GM23338 (cell line): ENCODE results near the gene MAD2L1BP. TPM values are rescaled to one million over a fixed set of nuclear protein-coding genes. Genes with fewer than 3 reads are reported as not detected.

ENCODE experiments used
- ATAC-seq: fragments of 200-7000 bp; cut with Tn5 transposase; 3 replicates; pipeline ENCODE4 v1.9.1; 2020
- DNase-seq: peaks from one replicate; pipeline ENCODE4 v3.0.0-alpha.2; 2015; ENCODE audit warnings: low spot score
- H2AFZ ChIP-seq: fragments of 200-600 bp; sonication (generic); 2 replicates; pipeline ENCODE4 v1.8.0; 2016; ENCODE audit warnings: antibody characterized with exemption, mild to moderate bottlenecking, moderate library complexity
- H3F3A ChIP-seq: fragments of 200-600 bp; sonication (generic); replicated peaks from 2 replicates; pipeline ENCODE4 v1.8.0; 2017; ENCODE audit warnings: antibody characterized with exemption, mixed run types, low read depth
- H3K27ac ChIP-seq: fragments of 200-600 bp; sonication (generic); 2 replicates; pipeline ENCODE4 v1.6.1; 2016; ENCODE audit warnings: low read depth
- H3K27me3 ChIP-seq: fragments of 200-600 bp; sonication (generic); 2 replicates; pipeline ENCODE4 v1.8.0; 2016; ENCODE audit warnings: mild to moderate bottlenecking, mixed run types, moderate library complexity; ENCODE audit not compliant: insufficient read depth
- H3K36me3 ChIP-seq: fragments of 200-600 bp; sonication (generic); 2 replicates; pipeline ENCODE4 v1.8.0; 2016; ENCODE audit warnings: mild to moderate bottlenecking; ENCODE audit not compliant: insufficient read depth
- H3K4me1 ChIP-seq: fragments of 200-600 bp; sonication (generic); 2 replicates; pipeline ENCODE4 v1.8.0; 2016; ENCODE audit warnings: mild to moderate bottlenecking, moderate library complexity; ENCODE audit not compliant: insufficient read depth
- H3K4me2 ChIP-seq: fragments of 200-600 bp; sonication (generic); 2 replicates; pipeline ENCODE4 v1.7.1; 2017; ENCODE audit warnings: mixed run types
- H3K4me3 ChIP-seq: fragments of 200-600 bp; sonication (generic); 2 replicates; pipeline ENCODE4 v1.6.1; 2016; ENCODE audit warnings: mixed run types
- H3K79me2 ChIP-seq: fragments of 200-600 bp; sonication (generic); replicated peaks from 2 replicates; pipeline ENCODE4 v1.8.0; 2017; ENCODE audit warnings: mild to moderate bottlenecking; ENCODE audit not compliant: insufficient read depth
- H3K9me2 ChIP-seq: fragments of 200-600 bp; sonication (generic); 2 replicates; pipeline ENCODE4 v1.8.0; 2017; ENCODE audit not compliant: insufficient read depth
- H4K20me1 ChIP-seq: fragments of 200-600 bp; sonication (generic); replicated peaks from 2 replicates; pipeline ENCODE4 v1.8.0; 2017; ENCODE audit warnings: mild to moderate bottlenecking; ENCODE audit not compliant: insufficient read depth
- H3K27ac Mint-ChIP-seq: 2 replicates; pipeline ENCODE4 v1.8.0; 2020; ENCODE audit warnings: inconsistent platforms, mild to moderate bottlenecking, moderate library complexity, mixed read lengths
- H3K27me3 Mint-ChIP-seq: 3 replicates; pipeline ENCODE4 v1.8.0; 2022; ENCODE audit warnings: low read depth, mild to moderate bottlenecking, moderate library complexity, mixed read lengths, inconsistent platforms; ENCODE audit not compliant: insufficient read depth, poor library complexity
- H3K36me3 Mint-ChIP-seq: 3 replicates; pipeline ENCODE4 v1.8.0; 2021; ENCODE audit warnings: low read depth, mild to moderate bottlenecking, inconsistent platforms, moderate library complexity, mixed read lengths
- H3K4me1 Mint-ChIP-seq: 3 replicates; pipeline ENCODE4 v1.8.0; 2020; ENCODE audit warnings: mild to moderate bottlenecking, inconsistent platforms, mixed read lengths
- H3K4me3 Mint-ChIP-seq: 3 replicates; pipeline ENCODE4 v1.8.0; 2021; ENCODE audit warnings: moderate library complexity, mild to moderate bottlenecking, inconsistent platforms, mixed read lengths
- H3K9me3 Mint-ChIP-seq: 3 replicates; pipeline ENCODE4 v1.8.0; 2020; ENCODE audit warnings: moderate library complexity, mild to moderate bottlenecking, inconsistent platforms, mixed read lengths
- CREB1 ChIP-seq: fragments of 250-450 bp; sonication (Bioruptor Pico); IDR thresholded peaks from 2 replicates; pipeline ENCODE4 v1.5.0; 2020; ENCODE audit warnings: low read depth, mild to moderate bottlenecking, moderate library complexity
- CTCF ChIP-seq, 2 experiments: fragments of 200-600 bp in 1 of 2; sonication (generic) in 1 of 2; conservative IDR thresholded peaks; 2 replicates each; pipeline versions ENCODE4 v1.5.1 to v1.6.1; 2016 to 2017; ENCODE audit warnings: antibody characterized with exemption in 2 of 2, low read depth in 2 of 2, mild to moderate bottlenecking in 2 of 2, moderate library complexity in 1 of 2
- EZH2 ChIP-seq: fragments of 200-600 bp; sonication (generic); IDR thresholded peaks from one replicate; pipeline ENCODE4 v1.8.0; 2017; ENCODE audit warnings: antibody characterized with exemption, mild to moderate bottlenecking, low read depth; ENCODE audit not compliant: unreplicated experiment
- EZH2phosphoT487 ChIP-seq: fragments of 200-600 bp; sonication (generic); IDR thresholded peaks from one replicate; pipeline ENCODE4 v1.8.1; 2018; ENCODE audit warnings: antibody characterized with exemption; ENCODE audit not compliant: unreplicated experiment
- NANOG ChIP-seq: IDR thresholded peaks from 2 replicates; pipeline ENCODE4 v1.6.1; 2016; ENCODE audit warnings: antibody characterized with exemption, borderline replicate concordance
- STAT1 ChIP-seq: IDR thresholded peaks from one replicate; pipeline ENCODE4 v1.6.1; 2016; ENCODE audit warnings: antibody characterized with exemption; ENCODE audit not compliant: unreplicated experiment
- ZNF114 ChIP-seq: fragments of 250-450 bp; sonication (Bioruptor Pico); IDR thresholded peaks from 2 replicates; pipeline ENCODE4 v1.5.0; 2020; ENCODE audit warnings: mild to moderate bottlenecking, moderate library complexity
- ZNF331 ChIP-seq: fragments of 250-450 bp; sonication (Bioruptor Pico); IDR thresholded peaks from 2 replicates; pipeline ENCODE4 v1.5.0; 2020; ENCODE audit warnings: low read depth, mild to moderate bottlenecking, moderate library complexity
- ZNF462 ChIP-seq: fragments of 250-450 bp; sonication (Bioruptor Pico); IDR thresholded peaks from 2 replicates; pipeline ENCODE4 v1.5.0; 2020; ENCODE audit warnings: mild to moderate bottlenecking, moderate library complexity
- polyA plus RNA-seq: library from polyadenylated mRNA; unstranded; fragments of >200 nt; fragmentation: Nextera tagmentation; extraction: Ambion mirVana; gene quantifications from 2 replicates; pipeline ENCODE4 v1.2.1, GENCODE V29; 2016
- total RNA-seq: library from RNA; depleted of rRNA; stranded (reverse); fragments of >200 nt; shearing (Covaris generic); gene quantifications from 2 replicates; pipeline ENCODE4 v1.2.3, GENCODE V29; 2014

The MAD2L1BP gene
- total and polyA plus RNA-seq, 2 experiments from 2014 or later = 26.6 to 51.7 TPM

- TF ChIP-seq ZNF462 (CRISPR knock-in tag) (no peak), NANOG (no peak), CTCF (conservative IDR thresholded peaks at IDR 0.05; ENCODE audit: low read depth in 2 of 2) (no peak), ZNF331 (no peak), CREB1 (CRISPR knock-in tag) (no peak), EZH2phosphoT487 (no peak)
Observed at GRCh38 chr6:43680308-43681200, 44.9 kb downstream of the MAD2L1BP start (continued).

- Histone ChIP-seq H3K27me3 (no peaks in the 10 kb centered on the region), H3K4me1 (0 out of 2 replicates have a peak, but pooled peaks cover 3% of the 10 kb centered on the region), H3K79me2 (peaks cover 65% of the 10 kb centered on the region), H3K27ac (no peak overlapping the region), H3K4me2 (no peak overlapping the region), H2AFZ (no peak overlapping the region), H4K20me1 (peaks cover 41% of the 10 kb centered on the region), H3K9me2 (no peaks in the 10 kb centered on the region), H3K4me3 (no peak overlapping the region), H3F3A (no peaks in the 10 kb centered on the region), H3K36me3 (peaks cover 8% of the 10 kb centered on the region; the same call in 1 of the 2 replicates)
- peaks cover 15% of the 10 kb centered on the region for H3K36me3 Mint-ChIP-seq
- peaks cover 4% of the 10 kb centered on the region for H3K27me3 Mint-ChIP-seq
- H3K9me3 Mint-ChIP-seq = no peaks in the 10 kb centered on the region
- H3K4me1 Mint-ChIP-seq = peaks cover 15% of the 10 kb centered on the region
- no peak for ATAC-seq
- no peak for TF ChIP-seq STAT1
- TF ChIP-seq EZH2 = no peak
- TF ChIP-seq CTCF (conservative IDR thresholded peaks at IDR 0.05; ENCODE audit: low read depth in 2 of 2) = no peak
- TF ChIP-seq ZNF114 (CRISPR knock-in tag) = no peak
- no peak for TF ChIP-seq ZNF331
- no peak overlapping the region for H3K4me3 Mint-ChIP-seq
- no peak for DNase-seq
- H3K27ac Mint-ChIP-seq = no peak overlapping the region
Observed at GRCh38 chr6:43681303-43681702, 45.7 kb downstream of the MAD2L1BP start.
